HCT116 (cell line): ENCODE results near the gene GOLGA5. TPM values are rescaled to one million over a fixed set of nuclear protein-coding genes. Genes with fewer than 3 reads are reported as not detected.

Source experiments
- ATAC-seq: fragments of 200-7000 bp; cut with Tn5 transposase; 2 replicates; pipeline ENCODE4 v1.9.1; 2020; ENCODE audit warnings: mild to moderate bottlenecking, moderate library complexity
- BruUV-seq: library from RNA; stranded (reverse); fragments of 400-500 nt; replicated peaks from 2 replicates; lab custom pipeline; 2021; lab: Mats Ljungman, UMichigan
- CTCF ChIA-PET: fragments of 300-600 bp; sonication (Branson Sonifier 250); formaldehyde crosslinking; loops from one replicate; lab custom pipeline; 2021; ENCODE audit warnings: antibody characterized with exemption; lab: Charles Lee
- POLR2A ChIA-PET: fragments of 300-600, 350-600 bp; sonication (Branson Sonifier 250); formaldehyde crosslinking; loops from one replicate; lab custom pipeline; 2021; ENCODE audit warnings: antibody characterized with exemption; lab: Charles Lee
- RAD21 ChIA-PET, 2 experiments: fragments of 300-600 bp; sonication (Branson Sonifier 250); formaldehyde crosslinking; loops; one replicate each; lab custom pipeline; 2023; ENCODE audit warnings: low total read pairs in 2 of 2; ENCODE audit not compliant: uncharacterized antibody in 2 of 2, unreplicated experiment in 2 of 2, low non-redundant PET in 1 of 2; lab: Charles Lee
- DNase-seq: peaks from one replicate; pipeline ENCODE4 v3.0.0-alpha.2; 2010; ENCODE audit warnings: low read depth, low spot score
- H2AFZ ChIP-seq: fragments of 200-600 bp; shearing (Covaris generic), sonication (generic); 2 replicates; pipeline ENCODE4 v1.6.1; 2017; ENCODE audit warnings: low read depth, mixed run types, mixed read lengths, antibody characterized with exemption, low read length; ENCODE audit not compliant: poor library complexity, severe bottlenecking
- H3K27ac ChIP-seq: 2 replicates; pipeline ENCODE4 v1.5.1; 2012; ENCODE audit warnings: low read depth, low read length
- H3K27me3 ChIP-seq: fragments of 200-600 bp; sonication (generic); 2 replicates; pipeline ENCODE4 v1.6.1; 2016; ENCODE audit warnings: mixed run types, low read length, mixed read lengths; ENCODE audit not compliant: insufficient read depth
- H3K36me3 ChIP-seq, 2 experiments: fragments of 200-500 bp in 1 of 2; fragments of 200-600 bp in 1 of 2; sonication (Bioruptor generic) in 1 of 2; sonication (generic) in 1 of 2; 2 replicates each; pipeline versions ENCODE4 v1.5.1 to v1.6.1; 2014 to 2016; ENCODE audit warnings: low read length in 2 of 2, inconsistent platforms in 1 of 2, mixed read lengths in 1 of 2, mixed run types in 1 of 2; ENCODE audit not compliant: insufficient read depth in 2 of 2, control insufficient read depth in 1 of 2
- H3K4me1 ChIP-seq, 2 experiments: fragments of 200-600 bp in 1 of 2; sonication (generic) in 1 of 2; 2 replicates each; pipeline versions ENCODE4 v1.5.1 to v1.6.1; 2012 to 2017; ENCODE audit warnings: low read length in 2 of 2, inconsistent platforms in 1 of 2, mild to moderate bottlenecking in 1 of 2, mixed read lengths in 1 of 2, mixed run types in 1 of 2, moderate library complexity in 1 of 2; ENCODE audit not compliant: insufficient read depth in 2 of 2, control insufficient read depth in 1 of 2
- H3K4me2 ChIP-seq: fragments of 200-600 bp; sonication (generic); 2 replicates; pipeline ENCODE4 v1.6.1; 2017; ENCODE audit warnings: mixed run types, low read length, mixed read lengths
- H3K4me3 ChIP-seq, 2 experiments: fragments of 200-600 bp in 1 of 2; sonication (generic) in 1 of 2; replicated peaks in 1 of 2; 2 replicates each; pipeline ENCODE4 v1.5.1; 2011 to 2016; ENCODE audit warnings: low read length in 2 of 2, control low read depth in 1 of 2, low read depth in 1 of 2, mild to moderate bottlenecking in 1 of 2, mixed read lengths in 1 of 2, mixed run types in 1 of 2
- H3K79me2 ChIP-seq: fragments of 200-600 bp; sonication (generic); 2 replicates; pipeline ENCODE4 v1.6.1; 2017; ENCODE audit warnings: mild to moderate bottlenecking, mixed run types, low read length, moderate library complexity, mixed read lengths; ENCODE audit not compliant: insufficient read depth
- H3K9ac ChIP-seq: fragments of 200-600 bp; sonication (generic); 2 replicates; pipeline ENCODE4 v1.6.1; 2016; ENCODE audit warnings: low read length, mixed read lengths
- H3K9me2 ChIP-seq: fragments of 200-600 bp; sonication (generic), shearing (Covaris generic); 2 replicates; pipeline ENCODE4 v1.6.1; 2017; ENCODE audit warnings: mixed run types, mild to moderate bottlenecking, moderate library complexity; ENCODE audit not compliant: insufficient read depth
- H3K9me3 ChIP-seq, 2 experiments: fragments of 200-500 bp in 1 of 2; fragments of 200-600 bp in 1 of 2; sonication (Bioruptor generic) in 1 of 2; sonication (generic) in 1 of 2; 2 replicates each; pipeline ENCODE4 v1.6.1; 2014 to 2017; ENCODE audit warnings: low read length in 2 of 2, mixed read lengths in 2 of 2, inconsistent platforms in 1 of 2, low read depth in 1 of 2, mild to moderate bottlenecking in 1 of 2, mixed run types in 1 of 2, moderate library complexity in 1 of 2; ENCODE audit not compliant: control insufficient read depth in 1 of 2, insufficient read depth in 1 of 2
- H4K20me1 ChIP-seq: fragments of 200-600 bp; sonication (generic), shearing (Covaris generic); 2 replicates; pipeline ENCODE4 v1.6.1; 2017; ENCODE audit warnings: mixed run types, mild to moderate bottlenecking, moderate library complexity; ENCODE audit not compliant: insufficient read depth
- CBX3 ChIP-seq: IDR thresholded peaks from 2 replicates; pipeline ENCODE4 v1.6.1; 2012; ENCODE audit warnings: low read depth
- CEBPB ChIP-seq: IDR thresholded peaks from 2 replicates; pipeline ENCODE4 v1.6.1; 2012; ENCODE audit warnings: low read depth
- CTCF ChIP-seq, 3 experiments: fragments of 200-600 bp in 1 of 3; sonication (generic) in 1 of 3; IDR thresholded peaks in 2 of 3; conservative IDR thresholded peaks in 1 of 3; 2 replicates each; pipeline ENCODE4 v1.5.1; 2012 to 2017; ENCODE audit warnings: low read depth in 2 of 3, low read length in 2 of 3, antibody characterized with exemption in 1 of 3, borderline replicate concordance in 1 of 3, control low read depth in 1 of 3, mild to moderate bottlenecking in 1 of 3, mixed read lengths in 1 of 3, mixed run types in 1 of 3, moderate library complexity in 1 of 3; ENCODE audit not compliant: insufficient read depth in 1 of 3
- EGR1 ChIP-seq: IDR thresholded peaks from 2 replicates; pipeline ENCODE4 v1.6.1; 2012; ENCODE audit warnings: low read depth
- ELF1 ChIP-seq: IDR thresholded peaks from 2 replicates; pipeline ENCODE4 v1.6.1; 2012; ENCODE audit warnings: low read depth, borderline replicate concordance
- EZH2phosphoT487 ChIP-seq: fragments of 200-600 bp; IDR thresholded peaks from 2 replicates; pipeline ENCODE4 v1.6.1; 2018; ENCODE audit warnings: antibody characterized with exemption, borderline replicate concordance
- FOSL1 ChIP-seq: IDR thresholded peaks from 2 replicates; pipeline ENCODE4 v1.6.1; 2012; ENCODE audit warnings: low read depth
- JUND ChIP-seq: IDR thresholded peaks from 2 replicates; pipeline ENCODE4 v1.6.1; 2012
- MAX ChIP-seq: IDR thresholded peaks from 2 replicates; pipeline ENCODE4 v1.6.1; 2012
- POLR2A ChIP-seq: IDR thresholded peaks from 2 replicates; pipeline ENCODE4 v1.7.0; 2011; ENCODE audit warnings: borderline replicate concordance; ENCODE audit not compliant: insufficient read depth, insufficient read length; ENCODE audit errors: extremely low read depth
- POLR2AphosphoS5 ChIP-seq: IDR thresholded peaks from 2 replicates; pipeline ENCODE4 v1.6.1; 2011; ENCODE audit warnings: mild to moderate bottlenecking, low read depth, low read length, moderate library complexity
- RAD21 ChIP-seq: IDR thresholded peaks from 2 replicates; pipeline ENCODE4 v1.6.1; 2012; ENCODE audit warnings: low read depth, mild to moderate bottlenecking
- SIN3A ChIP-seq: IDR thresholded peaks from 2 replicates; pipeline ENCODE4 v1.6.1; 2012; ENCODE audit warnings: low read depth
- SP1 ChIP-seq: IDR thresholded peaks from 2 replicates; pipeline ENCODE4 v1.6.1; 2012; ENCODE audit warnings: low read depth
- ZFX ChIP-seq: fragments of 450-650 bp; IDR thresholded peaks from 2 replicates; pipeline ENCODE4 v1.6.1; 2017
- ZNF274 ChIP-seq: fragments of 200-500 bp; sonication (Bioruptor generic); IDR thresholded peaks from 2 replicates; pipeline ENCODE4 v1.6.1; 2014; ENCODE audit warnings: mild to moderate bottlenecking, low read depth, low read length, inconsistent platforms
- intact Hi-C: fragments of 100-400 bp; cut with micrococcal nuclease; formaldehyde crosslinking; loops from 2 replicates; pipeline ENCODE4 v1.10.0; 2022
- total RNA-seq: library from RNA; stranded (reverse); gene quantifications from one replicate; pipeline ENCODE4 v1.2.1, GENCODE V29; 2021; ENCODE audit not compliant: unreplicated experiment
- TF ChIP-seq, protein P1 (sequence below): IDR thresholded peaks from 2 replicates; pipeline ENCODE4 v1.6.1; 2012

The GOLGA5 gene
- total RNA-seq, 1 experiment from 2014 or later, result 24.4 TPM

DNA sequence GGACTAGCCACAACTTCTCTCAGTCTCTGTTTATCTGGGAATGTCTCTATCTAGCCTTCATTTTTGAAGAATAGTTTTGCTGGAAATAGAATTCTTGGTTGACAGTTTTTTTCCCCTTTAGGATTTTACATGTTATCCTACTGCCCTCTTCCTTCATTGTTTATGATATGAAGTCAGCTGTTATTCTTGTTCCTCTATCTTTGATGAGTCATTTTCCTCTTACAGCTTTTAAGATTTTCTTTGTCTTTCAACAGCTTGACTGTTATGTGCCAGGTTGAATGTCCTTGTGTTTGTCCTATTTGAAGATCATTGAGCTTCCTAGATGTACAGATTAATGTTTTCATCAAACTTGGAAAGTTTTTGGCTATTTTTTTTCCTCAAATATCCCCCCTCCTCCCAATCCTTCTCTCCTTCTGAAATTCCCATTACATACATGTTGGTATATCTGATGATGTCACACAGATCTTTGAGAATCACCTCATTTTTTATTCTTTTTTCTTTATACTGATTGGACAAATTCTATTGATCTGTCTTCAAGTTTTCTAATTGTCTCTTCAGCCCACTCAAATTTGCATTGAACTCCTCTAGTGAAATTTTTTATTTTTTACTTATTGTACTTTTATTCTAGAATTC, 4.5 kb upstream of the GOLGA5 start:
- Histone ChIP-seq H3K9me3 (peaks cover 10 to 35% of the 10 kb centered on the region in 2 experiments; a peak in 3 of 4 replicates), H3K9ac (no peak overlapping the region), H3K4me2 (no peak overlapping the region), H2AFZ (peak overlapping the region; percentile 59), H4K20me1 (no peaks in the 10 kb centered on the region), H3K36me3 (0 out of 4 replicates have a peak, but pooled peaks cover 0 to 4% of the 10 kb centered on the region in 2 experiments), H3K27me3 (no peaks in the 10 kb centered on the region), H3K4me3 (no peak overlapping the region), H3K9me2 (no peaks in the 10 kb centered on the region), H3K79me2 (peaks cover 2% of the 10 kb centered on the region), H3K27ac (no peak overlapping the region), H3K4me1 (peaks cover 6 to 30% of the 10 kb centered on the region in 2 experiments)
- ATAC-seq (no peak), DNase-seq (no peak)
- CTCF ChIA-PET, result no interaction called here
- POLR2A ChIA-PET, result no interaction called here
- BruUV-seq, result no TSS peak
- intact Hi-C loops, result loop anchor here (10.0 kb wide), 1 partner anchor 105 kb away; no protein-coding TSS in a partner anchor
- RAD21 ChIA-PET, result no interaction called here
- TF ChIP-seq CTCF (IDR thresholded peaks at IDR 0.05 in 2 of 3, conservative IDR thresholded peaks at IDR 0.05 in 1 of 3; ENCODE audit: borderline replicate concordance in 1 of 3, insufficient read depth in 1 of 3, low read depth in 2 of 3, low read length in 2 of 3) (no peak), JUND (peak; percentile 34), EZH2phosphoT487 (no peak), EGR1 (no peak), CBX3 (peak; percentile 98), FOSL1 (peak; percentile 49), SP1 (no peak)

GRCh38 chr14:92792885-92793284, 1.2 kb upstream of the GOLGA5 start:
- Histone ChIP-seq H3K9ac (no peak overlapping the region), H3K4me3 (no peak overlapping the region), H2AFZ (no peak overlapping the region), H3K27ac (no peak overlapping the region), H3K27me3 (no peaks in the 10 kb centered on the region), H3K79me2 (peaks cover 23% of the 10 kb centered on the region), H3K36me3 (peaks cover 5 to 8% of the 10 kb centered on the region in 2 experiments; a peak in 3 of 4 replicates), H3K4me1 (peaks cover 5 to 18% of the 10 kb centered on the region in 2 experiments; a peak in 3 of 4 replicates), H3K4me2 (no peak overlapping the region), H3K9me3 (peaks cover 10 to 27% of the 10 kb centered on the region in 2 experiments; a peak in 3 of 4 replicates), H3K9me2 (no peaks in the 10 kb centered on the region), H4K20me1 (no peaks in the 10 kb centered on the region)
- intact Hi-C loops, result no loop called here
- ATAC-seq (no peak), DNase-seq (no peak)
- POLR2A ChIA-PET, result no interaction called here
- BruUV-seq, result no TSS peak
- CTCF ChIA-PET, result no interaction called here
- RAD21 ChIA-PET, result no interaction called here
- no peak for TF ChIP-seq RAD21
- TF ChIP-seq, protein P1, sequence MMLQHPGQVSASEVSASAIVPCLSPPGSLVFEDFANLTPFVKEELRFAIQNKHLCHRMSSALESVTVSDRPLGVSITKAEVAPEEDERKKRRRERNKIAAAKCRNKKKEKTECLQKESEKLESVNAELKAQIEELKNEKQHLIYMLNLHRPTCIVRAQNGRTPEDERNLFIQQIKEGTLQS, result no peak
- no peak for TF ChIP-seq ELF1
- TF ChIP-seq ZNF274, result no peak
- TF ChIP-seq EZH2phosphoT487, result no peak
- no peak for TF ChIP-seq FOSL1
- TF ChIP-seq CBX3, result no peak
- TF ChIP-seq MAX, result no peak
- no peak for TF ChIP-seq ZFX
- no peak for TF ChIP-seq SIN3A
- TF ChIP-seq POLR2AphosphoS5, result no peak
- no peak for TF ChIP-seq CEBPB
- TF ChIP-seq SP1, result no peak
- no peak for TF ChIP-seq CTCF (IDR thresholded peaks at IDR 0.05 in 2 of 3, conservative IDR thresholded peaks at IDR 0.05 in 1 of 3; ENCODE audit: borderline replicate concordance in 1 of 3, insufficient read depth in 1 of 3, low read depth in 2 of 3, low read length in 2 of 3)
- no peak for TF ChIP-seq POLR2A
